Uterus (tissue), 2 donors: ENCODE data around the gene ZNRF2.

Experiments used
- CTCF ChIP-seq, 4 experiments: fragments of 200-600 bp in 2 of 4; fragments of 450-650 bp in 2 of 4; sonication (generic) in 2 of 4; IDR thresholded peaks; one replicate each; pipeline ENCODE4 v1.5.1; 2016 to 2019; ENCODE audit warnings: antibody characterized with exemption in 4 of 4, mild to moderate bottlenecking in 2 of 4, moderate library complexity in 1 of 4
- POLR2A ChIP-seq, 2 donors: fragments of 450-650 bp; IDR thresholded peaks; one replicate each; pipeline ENCODE4 v1.6.1; 2016; ENCODE audit warnings: antibody characterized with exemption in 2 of 2, mild to moderate bottlenecking in 1 of 2, moderate library complexity in 1 of 2

GRCh38 chr7:30309842-30310435 is 25.5 kb downstream of the ZNRF2 start:
- no peak for TF ChIP-seq CTCF (IDR thresholded peaks at IDR 0.05)
- no peak for TF ChIP-seq POLR2A (IDR thresholded peaks at IDR 0.05)
